Inferior parietal cortex (tissue), 1 donor: Measurements from ENCODE around the gene DNASE2.
"Not testable (repeated sequence)": the region's sequence is repeated elsewhere in the genome, so short reads cannot be mapped to it uniquely, and the experiment has no call there.

Experiments used
- DNase-seq: peaks from one replicate; pipeline ENCODE4 v3.0.0-alpha.2; 2016; ENCODE audit errors: extremely low spot score

Gene DNASE2

GRCh38 chr19:12864721-12865715 is 16.2 kb downstream of the DNASE2 start:
- no peak for DNase-seq

GRCh38 chr19:12864143-12864542 is 17.1 kb downstream of the DNASE2 start:
- DNase-seq = no peak

DNA sequence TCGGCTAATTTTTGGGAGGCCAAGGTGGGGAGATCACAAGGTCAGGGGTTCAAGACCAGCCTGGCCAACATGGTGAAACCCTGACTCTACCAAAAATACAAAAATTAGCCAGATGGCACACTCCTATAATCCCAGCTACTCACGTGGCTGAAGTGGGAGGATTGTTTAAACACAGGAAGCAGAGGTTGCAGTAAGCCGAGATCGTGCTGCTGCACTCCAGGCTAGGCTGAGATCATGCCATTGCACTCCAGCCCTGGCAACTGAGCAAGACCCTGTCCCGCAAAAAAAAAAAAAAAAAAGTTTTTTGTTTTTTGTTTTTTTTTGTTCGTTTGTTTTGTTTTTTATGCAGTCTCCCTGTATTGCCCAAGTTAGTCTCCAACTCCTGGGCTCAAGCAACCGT is 21.7 kb downstream of the DNASE2 start:
- no peak for DNase-seq

GRCh38 chr19:12858041-12858928 is 23.0 kb downstream of the DNASE2 start:
- no peak for DNase-seq

- no peak for DNase-seq
Observed at GRCh38 chr19:12856653-12857052, 24.6 kb downstream of the DNASE2 start.

DNA sequence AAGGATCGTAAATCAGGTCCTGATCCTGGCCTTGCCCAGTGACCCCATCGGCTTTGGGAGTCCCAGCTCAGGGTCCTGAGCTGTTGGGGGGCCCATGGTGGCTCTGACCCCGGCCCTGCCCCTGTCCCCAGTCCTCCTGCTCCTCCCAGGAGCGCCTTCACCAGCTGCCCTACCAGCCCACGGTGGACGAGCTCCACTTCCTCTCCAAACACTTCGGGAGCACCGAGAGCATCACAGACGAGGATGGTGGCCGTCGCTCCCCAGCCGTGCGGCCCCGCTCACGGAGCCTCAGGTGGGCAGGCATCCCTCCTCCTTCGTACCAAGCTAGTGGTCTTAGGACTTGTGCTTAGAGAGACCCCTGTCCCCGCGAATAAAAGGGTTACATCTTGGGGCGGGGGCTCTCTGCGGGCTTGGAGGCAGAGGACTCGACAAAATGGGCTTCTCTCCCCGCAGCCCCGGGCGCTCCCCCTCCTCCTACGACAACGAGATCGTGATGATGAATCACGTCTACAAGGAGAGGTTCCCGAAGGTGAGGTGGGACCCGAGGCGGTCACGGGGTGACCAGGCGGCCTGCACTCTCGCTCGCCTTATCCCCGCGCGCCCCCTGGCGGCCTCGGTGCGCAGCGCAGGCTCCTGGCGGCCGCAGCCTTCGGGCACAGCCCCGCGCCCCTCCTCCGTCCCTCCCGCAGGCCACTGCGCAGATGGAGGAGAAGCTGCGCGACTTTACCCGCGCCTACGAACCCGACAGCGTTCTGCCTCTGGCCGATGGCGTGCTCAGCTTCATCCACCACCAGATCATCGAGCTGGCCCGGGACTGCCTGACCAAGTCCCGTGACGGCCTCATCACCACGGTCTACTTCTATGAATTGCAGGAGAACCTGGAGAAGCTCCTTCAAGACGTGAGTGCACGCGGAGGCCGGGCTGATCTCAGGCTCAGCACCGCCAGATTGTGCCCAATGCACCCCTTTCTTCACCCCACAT is 33.8 kb downstream of the DNASE2 start:
- DNase-seq = peak; percentile 83

- DNase-seq = not testable (repeated sequence)
Observed at GRCh38 chr19:12846613-12847012, 34.6 kb downstream of the DNASE2 start.

DNA sequence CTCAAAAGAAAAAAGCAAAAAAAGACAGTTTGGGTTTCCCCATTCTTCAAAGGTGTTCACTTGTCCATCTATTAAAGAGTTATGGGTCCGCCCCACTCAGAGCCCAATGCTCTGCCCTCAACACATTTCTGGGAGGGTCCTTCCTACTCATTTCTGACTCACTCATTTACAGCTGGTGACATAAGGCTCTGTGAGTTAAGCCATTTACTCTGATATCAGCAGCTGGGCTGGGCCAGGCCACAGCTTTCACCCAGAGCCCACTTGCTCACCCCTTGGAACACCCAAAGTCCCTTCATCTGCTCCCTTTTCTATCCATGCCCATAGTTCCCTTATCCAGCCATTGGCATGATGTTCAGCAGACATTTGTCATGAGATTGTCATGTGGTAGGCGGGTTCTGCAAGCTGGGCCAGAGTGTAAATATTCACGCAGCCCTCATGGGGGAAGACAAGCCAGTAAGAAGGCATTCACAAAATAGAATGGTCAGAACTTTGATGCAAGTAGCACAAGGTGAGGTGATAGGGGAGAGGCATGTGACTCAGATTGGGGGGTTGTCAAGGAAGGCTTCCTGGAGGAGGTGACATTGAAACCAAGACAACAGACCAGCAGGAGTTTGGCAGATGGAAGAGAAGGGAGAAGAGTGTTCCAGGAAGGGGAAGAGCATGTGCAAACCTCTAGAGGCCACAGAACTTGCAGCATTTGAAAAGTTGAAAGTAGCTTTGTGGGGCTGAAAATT is 37.1 kb downstream of the DNASE2 start:
- DNase-seq = no peak

- no peak for DNase-seq
Observed at GRCh38 chr19:12843328-12843727, 37.9 kb downstream of the DNASE2 start.

DNA sequence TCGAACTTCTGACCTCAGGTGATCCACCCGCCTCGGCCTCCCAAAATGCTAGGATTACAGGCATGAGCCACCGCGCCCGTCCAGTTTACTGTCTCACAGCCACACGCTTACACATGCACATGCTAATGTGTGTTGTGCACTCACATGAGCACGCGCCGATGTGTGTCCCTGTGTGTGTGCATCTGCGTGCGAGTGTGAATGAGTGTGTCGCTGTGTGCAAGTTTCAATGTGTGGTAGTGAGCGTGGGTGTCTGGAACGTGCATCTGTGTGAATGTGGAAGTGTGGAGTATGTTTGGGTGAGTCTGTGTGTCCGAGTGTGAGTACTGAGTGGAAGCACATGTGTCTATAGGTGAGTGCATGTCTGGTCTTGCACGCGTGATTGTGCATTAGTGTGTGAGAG is 38.7 kb downstream of the DNASE2 start:
- DNase-seq = no peak

GRCh38 chr19:12841094-12841493 is 40.2 kb downstream of the DNASE2 start:
- DNase-seq = no peak

GRCh38 chr19:12840091-12841079 is 40.9 kb downstream of the DNASE2 start:
- no peak for DNase-seq

- DNase-seq = no peak
Observed at GRCh38 chr19:12838886-12839756, 42.1 kb downstream of the DNASE2 start.

GRCh38 chr19:12838182-12838885 is 42.9 kb downstream of the DNASE2 start, which contains the start of gene MAST1:
MAST1 (plus strand) TSS chr19:12838515; CDS start chr19:12838573, 58 bp downstream.
- DNase-seq = no peak

DNA sequence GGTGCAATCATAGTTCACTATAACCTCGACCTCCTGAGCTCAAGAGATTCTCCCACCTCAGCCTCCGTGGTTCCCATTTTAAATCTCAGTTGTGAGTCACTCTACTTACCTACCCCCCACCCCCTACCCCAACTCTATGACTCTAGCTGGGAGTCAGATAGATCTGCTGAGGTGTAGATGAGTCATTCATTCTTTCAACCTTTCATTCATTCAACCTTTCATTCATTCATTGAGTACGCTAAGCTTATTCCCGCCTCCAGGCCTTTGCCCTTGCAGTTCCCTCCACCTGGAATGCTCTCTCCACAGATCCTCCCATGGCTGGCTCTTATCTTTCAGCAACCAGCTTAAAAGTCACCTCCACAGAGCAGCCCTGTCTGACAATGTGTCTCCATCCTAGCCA is 44.0 kb downstream of the DNASE2 start:
- no peak for DNase-seq

- DNase-seq = no peak
Observed at GRCh38 chr19:12836529-12836863, 44.8 kb downstream of the DNASE2 start.

GRCh38 chr19:12834976-12835757 is 46.1 kb downstream of the DNASE2 start:
- DNase-seq = no peak
